Aorta (tissue), 5 donors: ENCODE measurements around the gene RNF227. TPM values are rescaled to one million over a fixed set of nuclear protein-coding genes. Genes with fewer than 3 reads are reported as not detected.

Source experiments
- ATAC-seq: fragments of 200-7000 bp; cut with Tn5 transposase; one replicate; pipeline ENCODE4 v1.9.1; 2022; ENCODE audit warnings: moderate library complexity; ENCODE audit not compliant: low FRiP score
- DNase-seq, 2 donors: peaks; one replicate each; pipeline ENCODE4 v3.0.0-alpha.2; 2020
- H3K27ac ChIP-seq, 2 donors: one replicate each; pipeline ENCODE4 v1.5.1; 2013; ENCODE audit warnings: low read length in 2 of 2, mild to moderate bottlenecking in 2 of 2, moderate library complexity in 2 of 2, control low read depth in 1 of 2, inconsistent platforms in 1 of 2, low read depth in 1 of 2
- H3K27me3 ChIP-seq, 2 donors: one replicate each; pipeline ENCODE4 v1.6.1; 2013; ENCODE audit warnings: control low read depth in 1 of 2, low read length in 1 of 2, mild to moderate bottlenecking in 1 of 2, moderate library complexity in 1 of 2; ENCODE audit not compliant: insufficient read depth in 2 of 2, control insufficient read depth in 1 of 2
- H3K36me3 ChIP-seq, 2 donors: one replicate each; pipeline ENCODE4 v1.6.1; 2013; ENCODE audit warnings: control low read depth in 1 of 2, low read length in 1 of 2, mild to moderate bottlenecking in 1 of 2; ENCODE audit not compliant: insufficient read depth in 2 of 2, control insufficient read depth in 1 of 2
- H3K4me1 ChIP-seq, 2 donors: one replicate each; pipeline ENCODE4 v1.6.1; 2013; ENCODE audit warnings: low read length in 2 of 2, control low read depth in 1 of 2, mild to moderate bottlenecking in 1 of 2, moderate library complexity in 1 of 2; ENCODE audit not compliant: insufficient read depth in 2 of 2, control insufficient read depth in 1 of 2
- H3K4me3 ChIP-seq, 2 donors: one replicate each; pipeline ENCODE4 v1.5.1; 2013; ENCODE audit warnings: low read length in 2 of 2, control low read depth in 1 of 2, mild to moderate bottlenecking in 1 of 2
- H3K9me3 ChIP-seq: one replicate; pipeline ENCODE4 v1.6.1; 2013; ENCODE audit warnings: mild to moderate bottlenecking, low read length; ENCODE audit not compliant: control insufficient read depth
- WGBS, 2 donors: extraction: QIAGEN DNeasy Blood & Tissue Kit; methylation state at CpG; one replicate each; pipeline ENCODE4 v1.1.7; 2013; 5-methylcytosine and 5-hydroxymethylcytosine counted together
- intact Hi-C, 2 donors: fragments of 100-400 bp; cut with DNase I; formaldehyde crosslinking; loops; one replicate each; pipeline versions ENCODE4 v1.14.2 to v1.15.0; 2022
- polyA plus RNA-seq, 2 donors: library from polyadenylated mRNA; stranded (reverse); fragments of 200-250 nt; gene quantifications; one replicate each; pipeline ENCODE4 v1.2.3, GENCODE V29; 2013
- total RNA-seq, 2 donors: library from RNA; stranded (reverse); fragmentation: NEBNext Ultra II Directional; extraction: Animal tissue kit (Norgen Biotek cat#: 25700); gene quantifications; one replicate each; pipeline ENCODE4 v1.2.1, GENCODE V29; 2021
- donor health status: healthy with polysubstance abuse.
- donor health status: Bipolar disorder and iron deficiency.
- donor health status: DM: no; HTN: no; CAD: no.
- donor health status: DM: no; HTN: no; CAD: no.
- donor health status: DM: yes; HTN: yes; CAD: no.

Gene RNF227
- total and polyA plus RNA-seq, 4 donors, result 0.50 to 3.0 (median 1.9) TPM

DNA sequence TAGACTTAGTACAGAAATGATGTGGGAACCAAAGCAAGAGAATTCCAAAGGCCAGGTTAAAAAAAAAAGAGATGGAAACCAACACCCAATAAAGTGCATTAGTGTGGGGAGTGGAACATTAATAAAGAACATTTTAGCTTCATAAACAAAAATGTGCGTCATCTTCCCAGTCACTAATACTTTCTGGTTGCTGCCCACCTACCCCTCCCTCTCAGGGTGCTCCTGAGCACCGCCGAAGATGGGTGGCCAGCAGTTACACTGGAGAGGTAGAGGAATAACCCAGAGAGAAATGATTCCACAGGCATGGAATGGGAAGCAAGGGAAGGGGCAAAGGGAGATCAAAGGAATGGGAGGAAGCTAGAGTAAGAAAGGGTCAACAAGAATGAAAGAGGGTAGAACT lies 33.5 kb downstream of the RNF227 start:
- peaks cover 0 to 3% of the 10 kb centered on the region in 2 donors for H3K4me1 ChIP-seq
- 81 to 86% methylated on average over 3 of the region's 3 CpGs for WGBS, 2 donors
- intact Hi-C loops, result no loop called here
- no peak for ATAC-seq
- H3K27me3 ChIP-seq, result no peaks in the 10 kb centered on the region
- no peak overlapping the region for H3K4me3 ChIP-seq
- peaks cover 0 to 4% of the 10 kb centered on the region in 2 donors for H3K36me3 ChIP-seq
- H3K27ac ChIP-seq, result no peak overlapping the region
- DNase-seq, result no peak
- no peaks in the 10 kb centered on the region for H3K9me3 ChIP-seq

DNA sequence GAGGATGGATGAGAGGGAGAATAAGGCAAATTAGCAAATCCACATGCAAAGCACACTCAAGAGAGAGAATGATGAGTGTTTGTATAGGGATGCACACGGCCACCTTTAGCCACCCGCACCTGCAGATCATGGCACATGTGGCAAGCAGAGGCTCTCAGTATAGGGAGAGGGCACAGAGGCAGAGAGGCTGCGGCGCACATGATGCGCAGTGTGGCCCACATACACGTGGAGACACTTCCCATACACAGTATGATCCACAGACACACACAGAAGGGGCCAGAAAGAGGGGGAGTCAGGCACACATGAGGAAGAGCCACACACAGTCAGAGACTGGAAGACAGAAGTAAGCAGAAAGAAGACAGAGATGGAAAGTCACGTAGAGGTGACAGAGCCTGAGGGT lies 34.0 kb downstream of the RNF227 start:
- Histone ChIP-seq H3K27me3 (no peaks in the 10 kb centered on the region), H3K36me3 (peaks cover 0 to 4% of the 10 kb centered on the region in 2 donors), H3K27ac (no peak overlapping the region), H3K4me1 (peaks cover 0 to 3% of the 10 kb centered on the region in 2 donors), H3K9me3 (no peaks in the 10 kb centered on the region), H3K4me3 (no peak overlapping the region)
- 72 to 80% methylated on average over 7 of the region's 7 CpGs for WGBS, 2 donors
- intact Hi-C loops, result no loop called here
- DNase-seq (no peak), ATAC-seq (no peak)

GRCh38 chr17:7881276-7882054 lies 34.6 kb downstream of the RNF227 start:
- DNase-seq, result no peak
- WGBS, 2 donors, result 44 to 55% methylated on average over 7 of the region's 7 CpGs
- ATAC-seq, result no peak
- H3K9me3 ChIP-seq, result no peaks in the 10 kb centered on the region
- H3K27ac ChIP-seq, result no peak overlapping the region
- H3K4me3 ChIP-seq, result no peak overlapping the region
- intact Hi-C loops, result no loop called here
- peaks cover 0 to 4% of the 10 kb centered on the region in 2 donors for H3K36me3 ChIP-seq
- peaks cover 0 to under 1% of the 10 kb centered on the region in 2 donors for H3K4me1 ChIP-seq
- H3K27me3 ChIP-seq, result no peaks in the 10 kb centered on the region

DNA sequence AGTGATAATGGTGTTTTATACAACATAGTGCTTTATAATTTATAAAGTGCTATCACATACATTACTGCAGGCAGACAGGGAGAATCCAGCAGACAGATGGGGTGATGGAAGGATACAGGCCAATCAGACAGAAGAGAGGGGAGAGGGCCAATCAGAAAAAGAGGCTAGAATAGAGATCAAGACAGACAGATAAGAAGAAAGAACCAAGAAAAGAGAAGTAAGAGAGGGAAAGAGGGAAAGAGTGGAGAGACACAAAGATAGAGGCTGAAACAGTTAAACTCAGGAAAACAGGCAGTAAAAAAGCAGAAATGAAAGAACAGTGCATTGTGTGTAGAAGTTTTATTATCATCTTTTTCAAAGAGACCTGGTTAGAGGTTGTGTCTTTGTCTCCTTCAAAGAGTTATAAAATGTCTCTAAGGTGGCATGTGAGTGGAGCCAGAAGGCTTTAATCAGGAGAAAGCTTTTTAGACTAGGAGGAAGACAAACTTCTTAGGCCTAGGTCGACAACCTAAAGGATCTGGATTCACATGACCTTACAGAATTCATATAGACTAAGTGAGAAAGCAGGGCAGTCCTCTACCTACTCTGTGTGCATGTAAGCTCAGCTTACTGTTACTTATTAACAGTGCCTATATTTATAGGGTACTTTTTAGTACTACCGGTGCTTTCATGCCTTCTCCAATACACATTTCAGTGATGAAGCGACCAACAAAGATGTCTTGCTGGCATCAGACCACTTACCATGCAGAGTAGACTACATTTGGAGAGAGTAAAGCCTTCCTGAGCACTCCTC lies 35.8 kb downstream of the RNF227 start:
- intact Hi-C loops, result no loop called here
- H3K27ac ChIP-seq, result no peak overlapping the region
- WGBS, 2 donors, result 79 to 80% methylated on average over 3 of the region's 3 CpGs

DNA sequence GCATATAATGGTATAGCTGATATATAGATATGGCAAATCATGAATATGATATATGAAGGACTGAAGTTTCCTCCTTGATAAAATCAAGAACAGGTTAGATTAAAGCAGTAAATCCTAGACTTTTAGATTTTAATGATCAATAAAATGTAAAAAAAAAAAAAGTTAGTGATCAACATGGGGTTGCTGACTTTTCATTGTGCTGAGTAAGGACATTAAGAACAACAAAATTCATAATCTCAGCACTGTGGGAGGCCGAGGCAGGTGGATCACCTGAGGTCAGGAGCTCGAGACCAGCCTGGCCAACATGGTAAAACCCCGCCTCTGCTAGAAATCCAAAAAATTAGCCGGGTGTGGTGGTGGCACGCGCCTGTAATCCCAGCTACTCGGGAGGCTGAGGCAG lies 37.9 kb downstream of the RNF227 start:
- no peak for ATAC-seq

More for the DNA sequence above, 35.8 kb downstream of the RNF227 start:
- peaks cover 0 to 4% of the 10 kb centered on the region in 2 donors for H3K36me3 ChIP-seq
- no peaks in the 10 kb centered on the region for H3K9me3 ChIP-seq
- no peaks in the 10 kb centered on the region for H3K27me3 ChIP-seq
- DNase-seq (no peak), ATAC-seq (no peak)
- no peaks in the 10 kb centered on the region for H3K4me1 ChIP-seq
- H3K4me3 ChIP-seq, result no peak overlapping the region

DNA sequence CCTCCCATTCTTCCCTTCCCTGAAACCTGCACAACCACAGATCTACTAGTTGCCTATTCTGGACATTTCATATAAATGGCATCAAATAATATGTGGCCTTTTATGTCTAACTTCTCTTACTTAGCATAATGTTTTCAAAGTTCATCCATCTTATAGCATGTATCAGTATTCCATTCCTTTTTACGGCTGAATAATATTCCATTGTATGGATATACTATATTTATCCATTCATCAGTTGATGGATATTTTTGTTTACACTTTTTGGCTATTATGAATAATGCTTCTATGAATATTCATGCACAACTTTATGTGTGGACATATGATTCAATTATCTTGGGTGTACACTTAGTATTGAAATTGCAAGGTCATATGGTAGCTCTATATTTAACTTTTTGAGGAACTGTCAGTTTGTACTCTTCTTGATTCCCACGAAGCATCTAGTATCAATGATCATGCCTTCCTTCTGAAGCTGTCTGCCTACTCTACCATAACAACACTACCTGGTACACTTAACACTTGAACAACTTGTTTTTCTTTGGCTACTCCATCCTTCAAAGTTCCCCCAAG lies 40.2 kb downstream of the RNF227 start:
- Histone ChIP-seq H3K36me3 (peaks cover 3 to 4% of the 10 kb centered on the region in 2 donors), H3K27me3 (no peaks in the 10 kb centered on the region), H3K4me1 (no peaks in the 10 kb centered on the region), H3K27ac (no peak overlapping the region), H3K9me3 (no peaks in the 10 kb centered on the region), H3K4me3 (no peak overlapping the region)
- DNase-seq (no peak), ATAC-seq (no peak)
- intact Hi-C loops, result no loop called here
- 86 to 89% methylated on average over 2 of the region's 2 CpGs for WGBS, 2 donors

More for the DNA sequence above, 37.9 kb downstream of the RNF227 start:
- peaks cover 3 to 4% of the 10 kb centered on the region in 2 donors for H3K36me3 ChIP-seq
- no peaks in the 10 kb centered on the region for H3K27me3 ChIP-seq
- no peaks in the 10 kb centered on the region for H3K9me3 ChIP-seq
- no peak overlapping the region for H3K27ac ChIP-seq
- DNase-seq, result no peak
- H3K4me1 ChIP-seq, result no peaks in the 10 kb centered on the region
- intact Hi-C loops, result no loop called here
- no peak overlapping the region for H3K4me3 ChIP-seq
- WGBS, 2 donors, result 93 to 96% methylated on average over 7 of the region's 7 CpGs

DNA sequence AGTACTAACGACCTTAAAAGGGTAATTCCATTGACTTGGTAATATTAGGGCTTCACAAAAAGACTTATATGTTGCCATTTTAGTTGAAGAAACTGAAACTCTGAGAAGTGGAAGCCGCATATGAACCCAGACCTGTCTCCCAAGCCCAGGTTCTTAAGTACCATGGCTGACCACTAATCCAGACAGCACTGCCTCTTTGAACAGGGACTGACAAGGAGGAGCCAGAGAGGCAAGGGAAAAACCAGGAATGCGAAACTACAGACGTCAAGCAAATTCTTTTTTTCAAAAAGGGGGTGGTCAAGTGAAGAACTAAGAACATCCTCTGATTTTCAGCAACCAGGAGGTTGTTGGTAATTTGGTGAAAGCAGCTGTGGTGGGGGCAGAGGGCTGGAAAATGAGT lies 43.0 kb downstream of the RNF227 start:
- H3K27me3 ChIP-seq, result no peaks in the 10 kb centered on the region
- no peak overlapping the region for H3K4me3 ChIP-seq
- intact Hi-C loops, result no loop called here
- DNase-seq (no peak), ATAC-seq (no peak)
- no peaks in the 10 kb centered on the region for H3K9me3 ChIP-seq
- no peaks in the 10 kb centered on the region for H3K4me1 ChIP-seq
- peaks cover 0 to 3% of the 10 kb centered on the region in 2 donors for H3K36me3 ChIP-seq
- H3K27ac ChIP-seq, result no peak overlapping the region
- WGBS, 2 donors, result 74% methylated on average over 4 of the region's 4 CpGs

GRCh38 chr17:7867881-7868329 lies 48.2 kb downstream of the RNF227 start:
- no peaks in the 10 kb centered on the region for H3K9me3 ChIP-seq
- no peaks in the 10 kb centered on the region for H3K36me3 ChIP-seq
- no peaks in the 10 kb centered on the region for H3K4me1 ChIP-seq
- intact Hi-C loops, result no loop called here
- 82% methylated on average over 5 of the region's 5 CpGs for WGBS, 2 donors
- H3K4me3 ChIP-seq, result no peak overlapping the region
- no peak overlapping the region for H3K27ac ChIP-seq
- DNase-seq (no peak), ATAC-seq (no peak)
- H3K27me3 ChIP-seq, result no peaks in the 10 kb centered on the region
